Keratinocyte (primary cell): Measurements from ENCODE around the gene BCHE.

Experiments
- CTCF ChIP-seq, 3 experiments: IDR thresholded peaks in 1 of 3; conservative IDR thresholded peaks in 1 of 3; optimal IDR thresholded peaks in 1 of 3; 2 replicates in 2 of 3; 3 replicates in 1 of 3; pipeline versions ENCODE3 to v1.5.1; 2011; ENCODE audit warnings: low read length in 3 of 3, mild to moderate bottlenecking in 3 of 3, moderate library complexity in 2 of 3, control low read depth in 1 of 3, inconsistent platforms in 1 of 3; ENCODE audit not compliant: insufficient read depth in 2 of 3; ENCODE audit errors: extremely low read depth in 1 of 3
- EZH2 ChIP-seq: IDR thresholded peaks from one replicate; pipeline ENCODE4 v1.6.1; 2012; ENCODE audit warnings: inconsistent platforms, mild to moderate bottlenecking, low read length, moderate library complexity

GRCh38 chr3:165803471-165803870 lies 33.8 kb downstream of the BCHE start:
- TF ChIP-seq CTCF (optimal IDR thresholded peaks at IDR 0.05 in 1 of 3, IDR thresholded peaks at IDR 0.05 in 1 of 3, conservative IDR thresholded peaks at IDR 0.05 in 1 of 3; ENCODE audit: extremely low read depth in 1 of 3, insufficient read depth in 2 of 3, low read length in 3 of 3) (no peak), EZH2 (no peak)
